Right atrium auricular region (tissue), 2 donors: Measurements from ENCODE around the gene RNF224. TPM values are rescaled to one million over a fixed set of nuclear protein-coding genes. Genes with fewer than 3 reads are reported as not detected.

Experiments
- DNase-seq: peaks from one replicate; pipeline ENCODE4 v3.0.0-alpha.2; 2019; ENCODE audit warnings: low spot score
- H3K27ac ChIP-seq, 2 donors: fragments of 200-600 bp; sonication (generic); 1 replicate in 1 of 2; 2 replicates in 1 of 2; pipeline ENCODE4 v1.5.1; 2016 to 2019
- H3K27me3 ChIP-seq, 2 donors: fragments of 200-600 bp; sonication (generic); one replicate each; pipeline versions ENCODE4 v1.5.1 to v1.6.0; 2017 to 2019
- H3K36me3 ChIP-seq: fragments of 200-600 bp; sonication (generic); one replicate; pipeline ENCODE4 v1.5.1; 2016
- H3K4me1 ChIP-seq, 2 donors: fragments of 200-600 bp; sonication (generic); one replicate each; pipeline versions ENCODE4 v1.5.1 to v1.6.0; 2017 to 2019
- H3K4me3 ChIP-seq, 2 donors: fragments of 200-600 bp; sonication (generic); 1 replicate in 1 of 2; 2 replicates in 1 of 2; pipeline ENCODE4 v1.5.1; 2017 to 2019; ENCODE audit warnings: mild to moderate bottlenecking in 1 of 2, moderate library complexity in 1 of 2
- H3K9me3 ChIP-seq, 2 donors: fragments of 200-600 bp; sonication (generic); one replicate each; pipeline ENCODE4 v1.5.1; 2019
- CTCF ChIP-seq, 2 donors: fragments of 200-600 bp; sonication (generic); IDR thresholded peaks; one replicate each; pipeline ENCODE4 v1.5.1; 2019; ENCODE audit warnings: antibody characterized with exemption in 2 of 2
- total RNA-seq, 2 donors: library from RNA; depleted of rRNA; stranded (reverse); fragments of >200 nt; gene quantifications; one replicate each; pipeline ENCODE4 v1.1.0, GENCODE V29; 2016

RNF224 gene
- total RNA-seq, 2 donors from 2014 or later = not detected

GRCh38 chr9:137186385-137186784 lies 40.9 kb upstream of the RNF224 start:
- Histone ChIP-seq H3K4me1 (peaks cover 0 to 43% of the 10 kb centered on the region in 2 donors), H3K9me3 (no peaks in the 10 kb centered on the region), H3K36me3 (peaks cover 53% of the 10 kb centered on the region), H3K4me3 (no peak overlapping the region), H3K27me3 (no peaks in the 10 kb centered on the region), H3K27ac (no peak overlapping the region)
- DNase-seq = no peak
- TF ChIP-seq CTCF (IDR thresholded peaks at IDR 0.05) = no peak

- no peak for DNase-seq
- Histone ChIP-seq H3K27me3 (no peaks in the 10 kb centered on the region), H3K36me3 (peaks cover 47% of the 10 kb centered on the region), H3K9me3 (no peaks in the 10 kb centered on the region), H3K4me3 (peak overlapping the region; percentile 84 to 98), H3K27ac (no peak overlapping the region), H3K4me1 (peaks cover 0 to 43% of the 10 kb centered on the region in 2 donors)
- TF ChIP-seq CTCF (IDR thresholded peaks at IDR 0.05) = no peak
Measured at GRCh38 chr9:137187386-137187785, 39.9 kb upstream of the RNF224 start.

GRCh38 chr9:137188086-137188489 lies 39.2 kb upstream of the RNF224 start:
- Histone ChIP-seq H3K27ac (peak overlapping the region; percentile 92 to 97), H3K36me3 (peaks cover 40% of the 10 kb centered on the region)

GRCh38 chr9:137188490-137189296 lies 38.6 kb upstream of the RNF224 start, which contains the start of the genes ANAPC2 and SSNA1:
Gene ANAPC2 (minus strand): TSS chr9:137188560. CDS start chr9:137188532, 28 bp downstream.
Gene SSNA1 (plus strand): TSS chr9:137188676. CDS start chr9:137188727, 51 bp downstream.
- Histone ChIP-seq H3K36me3 (peaks cover 34% of the 10 kb centered on the region), H3K4me1 (peaks cover 0 to 44% of the 10 kb centered on the region in 2 donors), H3K4me3 (peak within 1 kb of the TSS; percentile 84 to 98), H3K27me3 (no peaks in the 10 kb centered on the region), H3K9me3 (no peaks in the 10 kb centered on the region), H3K27ac (peak within 1 kb of the TSS; percentile 92 to 97)
- peak; percentile 94 for DNase-seq
- TF ChIP-seq CTCF (IDR thresholded peaks at IDR 0.05) = peak in 1 of 2 donors; percentile 54

More at GRCh38 chr9:137188086-137188489, 39.2 kb upstream of the RNF224 start:
- no peak for DNase-seq
- H3K9me3 ChIP-seq = no peaks in the 10 kb centered on the region
- H3K27me3 ChIP-seq = no peaks in the 10 kb centered on the region
- peak overlapping the region; percentile 84 to 98 for H3K4me3 ChIP-seq
- no peak for TF ChIP-seq CTCF (IDR thresholded peaks at IDR 0.05)
- peaks cover 0 to 43% of the 10 kb centered on the region in 2 donors for H3K4me1 ChIP-seq

GRCh38 chr9:137189297-137190295 lies 37.7 kb upstream of the RNF224 start:
- peak overlapping the region; percentile 92 to 97 for H3K27ac ChIP-seq
- no peak for DNase-seq
- no peaks in the 10 kb centered on the region for H3K27me3 ChIP-seq
- peak overlapping the region; percentile 84 to 98 for H3K4me3 ChIP-seq
- peaks cover 25% of the 10 kb centered on the region for H3K36me3 ChIP-seq
- peaks cover 0 to 53% of the 10 kb centered on the region in 2 donors for H3K4me1 ChIP-seq
- no peaks in the 10 kb centered on the region for H3K9me3 ChIP-seq
- TF ChIP-seq CTCF (IDR thresholded peaks at IDR 0.05) = no peak
